Nephron progenitor cell (in vitro differentiated cells): Measurements from ENCODE around the gene ASPSCR1.

Source experiments
- DNase-seq: peaks from one replicate; pipeline ENCODE4 v3.0.0; 2021
- H3K27ac Mint-ChIP-seq: 2 replicates; pipeline ENCODE4 v1.8.0; 2021; ENCODE audit warnings: mild to moderate bottlenecking, moderate library complexity, mixed read lengths
- H3K27me3 Mint-ChIP-seq: 2 replicates; pipeline ENCODE4 v1.8.0; 2021; ENCODE audit warnings: mild to moderate bottlenecking, low read depth, mixed read lengths; ENCODE audit not compliant: poor library complexity
- H3K36me3 Mint-ChIP-seq: 2 replicates; pipeline ENCODE4 v1.8.0; 2021; ENCODE audit warnings: low read depth, mixed read lengths
- H3K4me1 Mint-ChIP-seq: 2 replicates; pipeline ENCODE4 v1.8.0; 2021; ENCODE audit warnings: mixed read lengths
- H3K4me3 Mint-ChIP-seq: 2 replicates; pipeline ENCODE4 v1.8.0; 2021; ENCODE audit warnings: mild to moderate bottlenecking, moderate library complexity, mixed read lengths
- H3K9me3 Mint-ChIP-seq: 2 replicates; pipeline ENCODE4 v1.8.0; 2021; ENCODE audit warnings: mild to moderate bottlenecking, moderate library complexity, mixed read lengths
- CTCF ChIP-seq: fragments of 200-600 bp; sonication (generic); IDR thresholded peaks from 2 replicates; pipeline ENCODE4 v1.5.0; 2021; ENCODE audit warnings: antibody characterized with exemption

ASPSCR1 gene

GRCh38 chr17:82028966-82029365 lies 51.5 kb downstream of the ASPSCR1 start:
- H3K9me3 Mint-ChIP-seq: no peaks in the 10 kb centered on the region
- DNase-seq: no peak
- no peak overlapping the region for H3K27ac Mint-ChIP-seq
- no peak overlapping the region for H3K4me3 Mint-ChIP-seq
- H3K36me3 Mint-ChIP-seq: no peaks in the 10 kb centered on the region
- peaks cover 17% of the 10 kb centered on the region for H3K4me1 Mint-ChIP-seq
- peaks cover 9% of the 10 kb centered on the region for H3K27me3 Mint-ChIP-seq
- no peak for TF ChIP-seq CTCF

GRCh38 chr17:82029391-82029790 lies 52.0 kb downstream of the ASPSCR1 start:
- no peak for DNase-seq
- Mint-ChIP-seq H3K4me1 (peaks cover 17% of the 10 kb centered on the region), H3K4me3 (peak overlapping the region; percentile 72), H3K27ac (peak overlapping the region; percentile 81), H3K36me3 (no peaks in the 10 kb centered on the region), H3K27me3 (peaks cover 9% of the 10 kb centered on the region), H3K9me3 (no peaks in the 10 kb centered on the region)
- no peak for TF ChIP-seq CTCF

- H3K27ac Mint-ChIP-seq: no peak overlapping the region
- DNase-seq: no peak
- H3K4me3 Mint-ChIP-seq: peak overlapping the region; percentile 72
- no peaks in the 10 kb centered on the region for H3K36me3 Mint-ChIP-seq
- H3K9me3 Mint-ChIP-seq: no peaks in the 10 kb centered on the region
- TF ChIP-seq CTCF: no peak
- peaks cover 18% of the 10 kb centered on the region for H3K4me1 Mint-ChIP-seq
- H3K27me3 Mint-ChIP-seq: peaks cover 9% of the 10 kb centered on the region
Measured at GRCh38 chr17:82029990-82030469, 52.6 kb downstream of the ASPSCR1 start.

- no peaks in the 10 kb centered on the region for H3K9me3 Mint-ChIP-seq
- H3K4me1 Mint-ChIP-seq: peaks cover 25% of the 10 kb centered on the region
- peak; percentile 93 for DNase-seq
- no peak overlapping the region for H3K27ac Mint-ChIP-seq
- peak; percentile 90 for TF ChIP-seq CTCF
- peak overlapping the region; percentile 80 for H3K4me3 Mint-ChIP-seq
- H3K36me3 Mint-ChIP-seq: no peaks in the 10 kb centered on the region
- H3K27me3 Mint-ChIP-seq: peaks cover 9% of the 10 kb centered on the region
Measured at GRCh38 chr17:82030470-82031302, 53.3 kb downstream of the ASPSCR1 start.

- H3K9me3 Mint-ChIP-seq: no peaks in the 10 kb centered on the region
- H3K36me3 Mint-ChIP-seq: no peaks in the 10 kb centered on the region
- peak; percentile 67 for DNase-seq
- H3K27me3 Mint-ChIP-seq: peaks cover 9% of the 10 kb centered on the region
- no peak within 1 kb of the TSS for H3K27ac Mint-ChIP-seq
- H3K4me1 Mint-ChIP-seq: peaks cover 28% of the 10 kb centered on the region
- peak within 1 kb of the TSS; percentile 80 for H3K4me3 Mint-ChIP-seq
- no peak for TF ChIP-seq CTCF
Measured at GRCh38 chr17:82031303-82031884, 54.0 kb downstream of the ASPSCR1 start, which contains the start of gene RAC3. RAC3 (plus strand) TSS chr17:82031678; CDS start chr17:82031762, 84 bp downstream.
